Measurements from ENCODE around the gene MOAP1.
A peak's percentile ranks its signal among the peaks of the same experiment; 100 is the strongest.

DNA sequence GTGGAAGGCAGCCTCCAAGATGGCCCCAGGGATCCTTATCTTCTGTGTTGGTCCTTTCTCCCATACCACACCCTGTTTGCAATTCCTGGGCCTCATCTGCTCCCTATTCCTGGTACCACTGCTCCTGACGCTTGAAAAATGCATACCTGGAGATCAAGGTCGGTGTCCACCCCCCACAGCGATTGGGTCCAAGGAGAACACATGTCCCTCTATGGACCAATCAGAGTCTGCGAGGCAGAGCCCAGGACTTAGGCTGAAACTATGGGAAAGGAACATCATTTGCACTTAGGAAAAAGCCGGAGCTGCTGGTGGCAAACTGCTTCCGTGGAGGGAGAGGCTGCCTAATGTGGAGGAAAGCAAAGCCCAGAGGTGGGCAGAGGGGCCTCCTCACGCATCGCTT lies 35.7 kb downstream of the MOAP1 start:
- TF ChIP-seq, protein P1, sequence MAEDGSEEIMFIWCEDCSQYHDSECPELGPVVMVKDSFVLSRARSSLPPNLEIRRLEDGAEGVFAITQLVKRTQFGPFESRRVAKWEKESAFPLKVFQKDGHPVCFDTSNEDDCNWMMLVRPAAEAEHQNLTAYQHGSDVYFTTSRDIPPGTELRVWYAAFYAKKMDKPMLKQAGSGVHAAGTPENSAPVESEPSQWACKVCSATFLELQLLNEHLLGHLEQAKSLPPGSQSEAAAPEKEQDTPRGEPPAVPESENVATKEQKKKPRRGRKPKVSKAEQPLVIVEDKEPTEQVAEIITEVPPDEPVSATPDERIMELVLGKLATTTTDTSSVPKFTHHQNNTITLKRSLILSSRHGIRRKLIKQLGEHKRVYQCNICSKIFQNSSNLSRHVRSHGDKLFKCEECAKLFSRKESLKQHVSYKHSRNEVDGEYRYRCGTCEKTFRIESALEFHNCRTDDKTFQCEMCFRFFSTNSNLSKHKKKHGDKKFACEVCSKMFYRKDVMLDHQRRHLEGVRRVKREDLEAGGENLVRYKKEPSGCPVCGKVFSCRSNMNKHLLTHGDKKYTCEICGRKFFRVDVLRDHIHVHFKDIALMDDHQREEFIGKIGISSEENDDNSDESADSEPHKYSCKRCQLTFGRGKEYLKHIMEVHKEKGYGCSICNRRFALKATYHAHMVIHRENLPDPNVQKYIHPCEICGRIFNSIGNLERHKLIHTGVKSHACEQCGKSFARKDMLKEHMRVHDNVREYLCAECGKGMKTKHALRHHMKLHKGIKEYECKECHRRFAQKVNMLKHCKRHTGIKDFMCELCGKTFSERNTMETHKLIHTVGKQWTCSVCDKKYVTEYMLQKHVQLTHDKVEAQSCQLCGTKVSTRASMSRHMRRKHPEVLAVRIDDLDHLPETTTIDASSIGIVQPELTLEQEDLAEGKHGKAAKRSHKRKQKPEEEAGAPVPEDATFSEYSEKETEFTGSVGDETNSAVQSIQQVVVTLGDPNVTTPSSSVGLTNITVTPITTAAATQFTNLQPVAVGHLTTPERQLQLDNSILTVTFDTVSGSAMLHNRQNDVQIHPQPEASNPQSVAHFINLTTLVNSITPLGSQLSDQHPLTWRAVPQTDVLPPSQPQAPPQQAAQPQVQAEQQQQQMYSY (CRISPR knock-in tag; IDR thresholded peaks at IDR 0.05) = no peak
- TF ChIP-seq CBFB (CRISPR knock-in tag; IDR thresholded peaks at IDR 0.05; ENCODE audit: low read depth) (no peak), JUN (CRISPR knock-in tag; IDR thresholded peaks at IDR 0.05) (no peak), CREM (CRISPR knock-in tag; IDR thresholded peaks at IDR 0.05) (no peak), ZNF671 (CRISPR knock-in tag; IDR thresholded peaks at IDR 0.05) (no peak), RELA (CRISPR knock-in tag; IDR thresholded peaks at IDR 0.05; ENCODE audit: borderline replicate concordance) (no peak), ZNF138 (CRISPR knock-in tag; conservative IDR thresholded peaks at IDR 0.05) (no peak), FOXK1 (CRISPR knock-in tag; IDR thresholded peaks at IDR 0.05) (no peak), CREB1 (CRISPR knock-in tag; IDR thresholded peaks at IDR 0.05) (no peak)
- TF ChIP-seq, protein P2, sequence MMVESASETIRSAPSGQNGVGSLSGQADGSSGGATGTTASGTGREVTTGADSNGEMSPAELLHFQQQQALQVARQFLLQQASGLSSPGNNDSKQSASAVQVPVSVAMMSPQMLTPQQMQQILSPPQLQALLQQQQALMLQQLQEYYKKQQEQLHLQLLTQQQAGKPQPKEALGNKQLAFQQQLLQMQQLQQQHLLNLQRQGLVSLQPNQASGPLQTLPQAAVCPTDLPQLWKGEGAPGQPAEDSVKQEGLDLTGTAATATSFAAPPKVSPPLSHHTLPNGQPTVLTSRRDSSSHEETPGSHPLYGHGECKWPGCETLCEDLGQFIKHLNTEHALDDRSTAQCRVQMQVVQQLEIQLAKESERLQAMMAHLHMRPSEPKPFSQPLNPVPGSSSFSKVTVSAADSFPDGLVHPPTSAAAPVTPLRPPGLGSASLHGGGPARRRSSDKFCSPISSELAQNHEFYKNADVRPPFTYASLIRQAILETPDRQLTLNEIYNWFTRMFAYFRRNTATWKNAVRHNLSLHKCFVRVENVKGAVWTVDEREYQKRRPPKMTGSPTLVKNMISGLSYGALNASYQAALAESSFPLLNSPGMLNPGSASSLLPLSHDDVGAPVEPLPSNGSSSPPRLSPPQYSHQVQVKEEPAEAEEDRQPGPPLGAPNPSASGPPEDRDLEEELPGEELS (CRISPR knock-in tag; IDR thresholded peaks at IDR 0.05) = no peak
- TF ChIP-seq, protein P3, sequence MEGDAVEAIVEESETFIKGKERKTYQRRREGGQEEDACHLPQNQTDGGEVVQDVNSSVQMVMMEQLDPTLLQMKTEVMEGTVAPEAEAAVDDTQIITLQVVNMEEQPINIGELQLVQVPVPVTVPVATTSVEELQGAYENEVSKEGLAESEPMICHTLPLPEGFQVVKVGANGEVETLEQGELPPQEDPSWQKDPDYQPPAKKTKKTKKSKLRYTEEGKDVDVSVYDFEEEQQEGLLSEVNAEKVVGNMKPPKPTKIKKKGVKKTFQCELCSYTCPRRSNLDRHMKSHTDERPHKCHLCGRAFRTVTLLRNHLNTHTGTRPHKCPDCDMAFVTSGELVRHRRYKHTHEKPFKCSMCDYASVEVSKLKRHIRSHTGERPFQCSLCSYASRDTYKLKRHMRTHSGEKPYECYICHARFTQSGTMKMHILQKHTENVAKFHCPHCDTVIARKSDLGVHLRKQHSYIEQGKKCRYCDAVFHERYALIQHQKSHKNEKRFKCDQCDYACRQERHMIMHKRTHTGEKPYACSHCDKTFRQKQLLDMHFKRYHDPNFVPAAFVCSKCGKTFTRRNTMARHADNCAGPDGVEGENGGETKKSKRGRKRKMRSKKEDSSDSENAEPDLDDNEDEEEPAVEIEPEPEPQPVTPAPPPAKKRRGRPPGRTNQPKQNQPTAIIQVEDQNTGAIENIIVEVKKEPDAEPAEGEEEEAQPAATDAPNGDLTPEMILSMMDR (IDR thresholded peaks at IDR 0.05) = no peak
- TF ChIP-seq, protein P4, sequence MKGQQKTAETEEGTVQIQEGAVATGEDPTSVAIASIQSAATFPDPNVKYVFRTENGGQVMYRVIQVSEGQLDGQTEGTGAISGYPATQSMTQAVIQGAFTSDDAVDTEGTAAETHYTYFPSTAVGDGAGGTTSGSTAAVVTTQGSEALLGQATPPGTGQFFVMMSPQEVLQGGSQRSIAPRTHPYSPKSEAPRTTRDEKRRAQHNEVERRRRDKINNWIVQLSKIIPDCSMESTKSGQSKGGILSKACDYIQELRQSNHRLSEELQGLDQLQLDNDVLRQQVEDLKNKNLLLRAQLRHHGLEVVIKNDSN (CRISPR knock-in tag; IDR thresholded peaks at IDR 0.05) = peak; percentile 55; the same call in 1 of the 2 replicates
- TF ChIP-seq, protein P5, sequence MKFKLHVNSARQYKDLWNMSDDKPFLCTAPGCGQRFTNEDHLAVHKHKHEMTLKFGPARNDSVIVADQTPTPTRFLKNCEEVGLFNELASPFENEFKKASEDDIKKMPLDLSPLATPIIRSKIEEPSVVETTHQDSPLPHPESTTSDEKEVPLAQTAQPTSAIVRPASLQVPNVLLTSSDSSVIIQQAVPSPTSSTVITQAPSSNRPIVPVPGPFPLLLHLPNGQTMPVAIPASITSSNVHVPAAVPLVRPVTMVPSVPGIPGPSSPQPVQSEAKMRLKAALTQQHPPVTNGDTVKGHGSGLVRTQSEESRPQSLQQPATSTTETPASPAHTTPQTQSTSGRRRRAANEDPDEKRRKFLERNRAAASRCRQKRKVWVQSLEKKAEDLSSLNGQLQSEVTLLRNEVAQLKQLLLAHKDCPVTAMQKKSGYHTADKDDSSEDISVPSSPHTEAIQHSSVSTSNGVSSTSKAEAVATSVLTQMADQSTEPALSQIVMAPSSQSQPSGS (CRISPR knock-in tag; IDR thresholded peaks at IDR 0.05; ENCODE audit: borderline replicate concordance, low read depth) = no peak
